HAP-1 (cell line): ENCODE results near the gene NOC4L.

Source experiments
- DNase-seq, 2 experiments: peaks; one replicate each; pipeline ENCODE4 v3.0.0-alpha.2; 2016 to 2020; ENCODE audit warnings: low spot score in 2 of 2
- H3K27me3 ChIP-seq: fragments of 250-450 bp; sonication (Bioruptor Pico); 2 replicates; pipeline ENCODE4 v1.5.1; 2020; ENCODE audit warnings: low read depth, mild to moderate bottlenecking, moderate library complexity
- H3K36me3 ChIP-seq: fragments of 250-450 bp; sonication (Bioruptor Pico); replicated peaks from 2 replicates; pipeline ENCODE4 v1.5.1; 2020; ENCODE audit warnings: mild to moderate bottlenecking
- H3K4me1 ChIP-seq: fragments of 250-450 bp; sonication (Bioruptor Pico); 2 replicates; pipeline ENCODE4 v1.5.1; 2020; ENCODE audit warnings: mild to moderate bottlenecking
- H3K4me3 ChIP-seq: fragments of 250-450 bp; sonication (Bioruptor Pico); 2 replicates; pipeline ENCODE4 v1.5.1; 2020; ENCODE audit warnings: mild to moderate bottlenecking, moderate library complexity
- H3K9me3 ChIP-seq: fragments of 250-450 bp; sonication (Bioruptor Pico); 2 replicates; pipeline ENCODE4 v1.5.1; 2020; ENCODE audit warnings: mild to moderate bottlenecking, moderate library complexity
- in situ Hi-C: fragments of 300-500 bp; cut with MboI; formaldehyde crosslinking; loops from 3 replicates; pipeline ENCODE4 v1.14.3; 2020; ENCODE audit warnings: low sequenced_read_pairs, inconsistent platforms, mixed read lengths

Gene NOC4L

DNA sequence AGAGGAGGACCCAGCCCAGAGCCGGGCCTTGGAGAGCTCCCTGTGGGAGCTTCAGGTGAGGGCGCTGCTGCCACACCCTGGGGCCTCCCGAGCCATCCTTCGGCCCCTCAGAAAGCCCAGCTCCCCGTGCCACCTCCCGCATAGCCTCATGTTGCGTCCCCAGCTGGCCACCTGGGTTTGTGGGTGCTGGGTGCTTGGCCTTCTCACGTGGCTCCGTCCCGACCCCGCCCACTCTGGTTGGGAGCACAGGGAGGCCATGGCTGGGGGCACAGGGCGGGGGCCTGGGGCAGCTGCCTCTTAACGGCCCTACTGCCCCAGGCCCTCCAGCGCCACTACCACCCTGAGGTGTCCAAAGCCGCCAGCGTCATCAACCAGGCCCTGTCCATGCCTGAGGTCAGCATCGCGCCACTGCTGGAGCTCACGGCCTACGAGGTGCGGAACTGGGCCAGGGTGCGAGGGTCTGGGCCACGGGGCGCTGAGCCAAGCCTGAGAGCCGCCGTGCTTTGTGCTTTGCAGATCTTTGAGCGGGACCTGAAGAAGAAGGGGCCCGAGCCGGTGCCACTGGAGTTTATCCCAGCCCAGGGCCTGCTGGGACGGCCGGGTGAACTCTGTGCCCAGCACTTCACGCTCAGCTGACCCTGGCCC lies 7.6 kb downstream of the NOC4L start:
- H3K36me3 ChIP-seq = peaks cover 19% of the 10 kb centered on the region
- H3K27me3 ChIP-seq = no peaks in the 10 kb centered on the region
- H3K9me3 ChIP-seq = no peaks in the 10 kb centered on the region
- in situ Hi-C loops = loop anchor here (5.0 to 25.0 kb wide), 2 partner anchors 265 to 410 kb away; no protein-coding TSS in a partner anchor
- no peaks in the 10 kb centered on the region for H3K4me1 ChIP-seq
- DNase-seq = no peak
- no peak overlapping the region for H3K4me3 ChIP-seq

DNA sequence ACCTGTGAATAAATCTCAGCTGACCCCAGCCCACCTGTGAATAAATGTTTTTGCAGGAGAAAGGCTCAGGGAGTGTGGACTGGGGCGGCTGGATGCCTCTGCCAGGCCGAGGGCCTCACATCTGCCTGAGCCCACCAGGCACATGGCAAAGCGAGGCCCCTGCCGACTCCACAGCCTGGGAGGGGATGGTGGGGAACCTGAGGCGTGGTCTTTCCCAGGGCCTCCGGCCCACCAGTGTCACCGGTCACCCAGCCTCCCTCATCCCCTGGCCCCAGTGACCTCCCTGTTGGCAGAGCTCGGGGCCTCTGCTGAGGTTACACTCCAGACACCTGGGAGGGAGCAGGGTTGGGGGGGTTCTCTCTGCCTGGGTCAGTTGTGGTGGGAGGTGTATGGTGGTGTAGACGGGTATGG lies 8.2 kb downstream of the NOC4L start:
- in situ Hi-C loops = loop anchor here (5.0 to 25.0 kb wide), 2 partner anchors 265 to 410 kb away; no protein-coding TSS in a partner anchor
- Histone ChIP-seq H3K9me3 (no peaks in the 10 kb centered on the region), H3K4me1 (no peaks in the 10 kb centered on the region), H3K4me3 (no peak overlapping the region), H3K27me3 (no peaks in the 10 kb centered on the region), H3K36me3 (peaks cover 19% of the 10 kb centered on the region)
- DNase-seq = no peak

DNA sequence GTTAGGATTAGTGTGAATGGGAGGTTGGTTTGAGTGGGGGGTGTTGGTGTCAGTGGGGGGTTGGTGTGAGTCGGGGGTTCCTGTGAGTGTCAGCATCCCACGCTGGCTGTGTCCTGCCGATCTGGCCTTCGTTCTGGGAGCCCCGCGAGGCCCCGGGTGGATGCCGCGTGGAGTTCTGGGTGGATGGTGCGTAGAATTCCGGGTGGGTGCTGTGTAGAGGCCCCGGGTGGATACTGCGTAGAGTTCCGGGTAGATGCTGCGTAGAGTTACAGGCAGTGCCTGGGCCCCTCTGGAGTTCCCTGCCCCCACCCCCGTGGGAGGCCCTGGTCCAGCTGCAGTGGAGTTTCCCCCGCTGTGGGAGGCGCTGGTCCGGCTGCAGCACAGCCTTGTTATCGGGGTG lies 8.7 kb downstream of the NOC4L start:
- in situ Hi-C loops = loop anchor here (5.0 to 25.0 kb wide), 2 partner anchors 264 to 409 kb away; no protein-coding TSS in a partner anchor
- peaks cover 14% of the 10 kb centered on the region for H3K36me3 ChIP-seq

DNA sequence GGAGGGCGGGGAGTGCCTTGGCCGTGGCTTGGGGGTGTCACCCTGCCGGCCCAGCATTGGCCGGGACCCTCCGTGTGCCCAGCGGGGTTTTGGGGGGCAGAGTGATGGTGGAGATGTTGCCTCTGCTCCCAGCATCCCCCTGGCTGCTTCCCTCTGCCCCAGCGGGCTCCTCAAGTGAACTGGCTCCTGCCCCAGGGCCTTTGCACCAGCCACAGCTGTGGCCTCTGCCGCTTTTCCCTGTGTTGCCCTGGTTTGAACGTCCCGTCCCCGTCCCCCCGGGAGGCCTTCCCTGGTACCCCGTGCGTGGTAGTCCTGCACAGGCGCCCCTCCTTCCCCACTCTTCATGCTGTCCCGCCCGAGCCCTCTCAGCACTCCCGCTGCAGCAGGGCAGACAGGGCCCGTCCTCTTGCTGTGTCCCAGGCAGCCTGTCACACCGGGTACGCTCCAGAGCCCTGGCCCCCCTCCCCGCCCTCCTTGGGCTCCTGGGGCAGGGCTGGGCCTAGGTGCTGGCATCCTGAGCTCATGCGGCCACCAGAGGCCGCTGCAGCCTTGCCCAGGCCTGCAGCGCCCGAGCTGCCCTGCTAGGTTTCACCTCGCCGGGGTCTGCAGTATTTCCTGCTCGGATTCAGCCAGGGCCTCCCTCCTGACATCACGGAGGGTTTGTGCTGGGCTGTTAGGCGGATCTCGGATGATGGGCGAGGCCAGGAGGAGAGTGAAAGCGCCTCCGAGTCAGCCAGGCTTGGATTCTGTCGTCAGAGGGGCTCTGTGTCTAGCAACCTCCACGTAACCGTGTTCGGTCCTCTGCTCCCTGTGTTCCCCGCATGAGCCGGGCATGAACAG lies 9.5 kb downstream of the NOC4L start:
- H3K36me3 ChIP-seq = peaks cover 11% of the 10 kb centered on the region
- H3K27me3 ChIP-seq = no peaks in the 10 kb centered on the region
- H3K4me3 ChIP-seq = no peak overlapping the region
- in situ Hi-C loops = loop anchor here (5.0 to 25.0 kb wide), 2 partner anchors 264 to 409 kb away; no protein-coding TSS in a partner anchor
- H3K4me1 ChIP-seq = no peaks in the 10 kb centered on the region
- DNase-seq = peak; percentile 55 to 82
- no peaks in the 10 kb centered on the region for H3K9me3 ChIP-seq

More for the DNA sequence above, 8.7 kb downstream of the NOC4L start:
- Histone ChIP-seq H3K4me3 (no peak overlapping the region), H3K4me1 (no peaks in the 10 kb centered on the region), H3K9me3 (no peaks in the 10 kb centered on the region), H3K27me3 (no peaks in the 10 kb centered on the region)
- no peak for DNase-seq

DNA sequence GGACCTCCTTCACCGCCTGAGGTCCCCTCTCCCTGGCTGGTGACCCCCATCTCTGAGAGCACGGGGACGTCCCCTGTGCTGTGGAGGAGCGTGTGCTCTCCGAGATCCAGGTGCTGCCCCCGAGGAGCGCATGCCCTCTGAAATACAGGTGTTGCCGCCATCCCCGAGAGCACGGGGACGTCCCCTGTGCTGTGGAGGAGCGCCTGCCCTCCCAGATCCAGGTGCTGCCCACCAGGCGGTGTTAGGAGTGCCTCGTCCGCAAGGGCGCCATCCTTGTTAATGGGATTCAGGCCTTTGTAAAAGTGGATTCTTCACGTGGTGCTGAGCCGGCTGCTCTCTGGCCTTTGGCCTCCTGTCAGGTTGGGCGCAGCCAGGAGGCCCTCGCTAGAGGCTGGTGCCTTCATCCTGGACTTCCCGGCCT lies 10.1 kb downstream of the NOC4L start:
- Histone ChIP-seq H3K4me1 (no peaks in the 10 kb centered on the region), H3K4me3 (no peak overlapping the region), H3K9me3 (no peaks in the 10 kb centered on the region), H3K27me3 (no peaks in the 10 kb centered on the region), H3K36me3 (peaks cover 11% of the 10 kb centered on the region)
- in situ Hi-C loops = loop anchor here (5.0 to 25.0 kb wide), 2 partner anchors 263 to 408 kb away; no protein-coding TSS in a partner anchor
- no peak for DNase-seq

DNA sequence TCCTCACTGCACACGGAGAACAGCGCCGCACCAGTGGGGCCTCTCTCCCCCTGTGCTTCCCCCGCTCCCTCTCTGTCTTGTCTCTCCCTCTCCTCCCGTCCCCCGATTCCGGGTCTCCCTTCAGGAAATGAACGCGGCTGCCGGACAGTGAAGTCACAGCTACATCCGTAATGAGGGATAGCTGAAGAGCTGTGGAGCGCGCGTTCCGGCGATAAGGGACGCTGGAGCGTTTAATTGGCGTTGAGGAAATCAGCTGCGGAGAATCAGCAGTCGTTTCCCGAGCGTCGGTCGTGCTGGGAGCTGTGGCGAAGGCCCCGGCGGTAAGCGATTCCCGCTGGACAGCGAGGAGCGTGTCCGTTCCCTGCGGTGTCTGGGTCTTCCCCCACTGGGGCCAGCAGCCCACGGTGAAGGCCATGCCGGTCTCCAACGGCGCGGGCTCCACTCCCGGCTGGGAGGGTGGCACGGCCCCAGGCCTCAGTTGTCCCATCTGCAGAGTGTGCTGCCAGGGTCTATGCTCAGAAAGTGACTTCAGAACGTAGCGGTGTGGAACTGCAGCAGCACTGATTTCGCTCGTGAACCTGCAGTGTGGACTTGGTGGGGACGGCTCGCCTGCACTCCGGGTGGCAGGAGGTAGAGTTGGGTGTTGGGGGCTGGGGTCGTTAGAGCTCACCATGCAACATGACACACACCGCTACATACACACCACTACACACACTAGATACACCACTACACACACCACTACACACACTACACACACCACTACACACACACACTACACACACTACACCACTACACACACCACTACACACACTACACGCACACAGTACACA lies 10.9 kb downstream of the NOC4L start:
- no peaks in the 10 kb centered on the region for H3K4me1 ChIP-seq
- H3K27me3 ChIP-seq = no peaks in the 10 kb centered on the region
- in situ Hi-C loops = loop anchor here (5.0 to 25.0 kb wide), 2 partner anchors 262 to 407 kb away; no protein-coding TSS in a partner anchor
- H3K36me3 ChIP-seq = peaks cover 11% of the 10 kb centered on the region
- H3K9me3 ChIP-seq = no peaks in the 10 kb centered on the region
- H3K4me3 ChIP-seq = no peak overlapping the region
- DNase-seq = no peak

DNA sequence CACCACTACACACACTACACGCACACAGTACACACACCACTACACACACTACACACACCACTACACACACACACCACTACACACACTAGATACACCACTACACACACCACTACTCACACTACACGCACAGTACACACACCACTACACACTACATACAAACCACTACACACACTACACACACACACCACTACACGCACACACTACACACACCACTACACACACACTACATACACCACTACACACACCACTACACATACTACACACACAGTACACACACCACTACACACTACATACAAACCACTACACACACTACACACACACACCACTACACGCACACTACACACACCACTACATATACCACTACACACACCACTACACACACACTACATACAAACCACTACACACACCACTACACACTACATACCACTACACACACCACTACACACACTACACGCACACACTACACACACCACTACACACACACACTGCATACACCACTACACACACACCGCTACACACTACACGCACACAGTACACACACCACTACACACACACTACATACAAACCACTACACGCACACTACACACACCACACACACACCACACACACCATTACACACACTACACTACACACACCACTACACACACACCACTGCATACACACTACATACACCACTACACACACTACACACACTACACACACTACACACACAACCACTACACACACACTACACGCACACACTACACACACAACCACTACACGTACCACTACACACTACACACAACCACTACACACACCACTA lies 11.7 kb downstream of the NOC4L start:
- Histone ChIP-seq H3K27me3 (no peaks in the 10 kb centered on the region), H3K36me3 (peaks cover 11% of the 10 kb centered on the region), H3K4me3 (no peak overlapping the region), H3K9me3 (no peaks in the 10 kb centered on the region), H3K4me1 (no peaks in the 10 kb centered on the region)
- DNase-seq = no peak
- in situ Hi-C loops = loop anchor here (25.0 kb wide), 1 partner anchor 406 kb away; no protein-coding TSS in a partner anchor

DNA sequence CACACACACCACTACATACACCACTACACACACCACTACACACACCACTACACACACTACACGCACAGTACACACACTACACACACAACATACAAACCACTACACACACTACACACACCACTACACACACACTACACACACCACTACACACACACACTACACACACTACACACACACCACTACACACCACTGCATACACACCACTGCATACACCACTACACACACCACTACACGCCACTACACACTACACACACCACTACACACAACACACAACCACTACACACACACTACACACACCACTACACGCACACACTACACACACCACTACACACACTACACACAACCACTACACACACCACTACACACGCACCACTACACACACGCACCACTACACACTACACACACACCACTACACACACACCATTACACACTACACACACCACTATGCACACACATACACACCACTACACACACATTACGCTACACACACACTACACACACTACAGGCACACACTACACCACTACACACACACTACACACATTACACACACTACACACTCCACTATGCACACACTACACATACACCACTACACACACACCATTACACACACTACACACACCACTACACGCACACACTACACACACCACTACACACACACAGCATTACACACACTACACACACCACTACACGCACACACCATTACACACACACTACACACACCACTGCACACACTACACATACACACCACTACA lies 12.5 kb downstream of the NOC4L start:
- H3K9me3 ChIP-seq = no peaks in the 10 kb centered on the region
- no peaks in the 10 kb centered on the region for H3K27me3 ChIP-seq
- H3K36me3 ChIP-seq = peaks cover 5% of the 10 kb centered on the region
- H3K4me1 ChIP-seq = no peaks in the 10 kb centered on the region
- no peak for DNase-seq
- no peak overlapping the region for H3K4me3 ChIP-seq
- in situ Hi-C loops = loop anchor here (25.0 kb wide), 1 partner anchor 406 kb away; no protein-coding TSS in a partner anchor

DNA sequence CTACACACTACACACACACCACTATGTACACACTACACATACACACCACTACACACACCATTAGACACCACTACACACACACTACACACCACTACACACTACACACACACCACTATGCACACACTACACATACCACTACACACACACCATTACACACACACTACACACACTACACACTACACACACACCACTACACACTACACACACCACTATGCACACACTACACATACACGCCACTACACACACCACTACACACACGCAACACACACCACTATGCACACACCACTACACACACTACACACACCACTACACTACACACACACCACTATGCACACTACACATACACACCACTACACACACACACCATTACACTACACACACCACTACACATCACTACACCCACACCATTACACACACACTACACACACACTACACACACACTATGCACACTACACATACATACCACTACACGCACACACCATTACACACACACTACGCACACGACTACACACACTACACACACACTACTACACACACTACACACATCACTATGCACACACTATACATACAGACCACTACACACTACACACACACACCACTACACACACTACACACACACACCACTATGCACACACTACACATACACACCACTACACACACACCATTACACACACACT lies 13.6 kb downstream of the NOC4L start:
- DNase-seq = no peak

DNA sequence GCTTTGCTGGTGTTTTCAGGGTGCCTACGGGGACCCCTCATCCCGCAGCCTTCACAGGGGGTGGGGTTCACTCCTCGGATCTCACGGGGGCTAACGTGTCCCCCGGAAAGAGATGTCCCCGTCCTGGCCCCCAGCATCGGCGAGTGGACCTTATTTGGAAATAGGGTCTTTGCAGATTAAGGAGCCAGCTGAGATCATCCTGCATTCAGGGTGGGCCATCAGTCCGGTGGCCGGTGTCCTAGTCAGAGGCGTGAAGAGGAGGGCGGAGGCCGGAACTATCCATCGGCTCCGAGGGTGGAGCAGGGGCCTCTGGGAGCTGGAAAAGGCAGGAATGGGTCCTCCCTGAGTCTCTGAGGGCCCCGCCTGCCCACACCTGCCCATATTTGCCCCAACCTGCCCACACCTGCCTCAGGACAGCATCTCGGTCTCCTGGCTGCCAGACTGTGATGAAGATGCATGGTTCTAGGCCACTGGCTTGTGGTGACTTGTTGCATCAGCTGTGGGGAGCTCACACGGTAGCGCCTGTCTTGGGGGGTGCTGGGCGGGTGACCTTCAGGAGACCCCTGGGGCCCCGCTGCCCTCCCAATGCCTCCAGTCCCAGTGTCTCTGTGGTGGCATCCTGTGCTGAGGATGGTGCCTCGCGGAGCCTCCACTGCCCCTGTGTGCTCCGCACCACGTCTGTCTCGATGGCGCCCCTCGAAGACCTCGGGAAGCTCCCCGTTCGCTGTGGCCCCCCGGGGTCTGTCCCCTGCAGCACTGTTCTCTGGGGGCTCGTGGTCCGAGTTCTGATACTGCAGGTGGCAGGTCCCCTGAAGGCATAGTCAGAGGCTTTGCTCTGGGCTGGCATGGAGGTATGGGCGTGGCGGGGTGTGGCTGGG lies 14.7 kb downstream of the NOC4L start:
- no peaks in the 10 kb centered on the region for H3K4me1 ChIP-seq
- no peak overlapping the region for H3K4me3 ChIP-seq
- no peaks in the 10 kb centered on the region for H3K36me3 ChIP-seq
- DNase-seq = no peak
- H3K9me3 ChIP-seq = no peaks in the 10 kb centered on the region
- in situ Hi-C loops = loop anchor here (25.0 kb wide), 1 partner anchor 403 kb away; no protein-coding TSS in a partner anchor
- H3K27me3 ChIP-seq = peaks cover 10% of the 10 kb centered on the region

More for the DNA sequence above, 13.6 kb downstream of the NOC4L start:
- peaks cover 2% of the 10 kb centered on the region for H3K27me3 ChIP-seq
- in situ Hi-C loops = loop anchor here (25.0 kb wide), 1 partner anchor 404 kb away; no protein-coding TSS in a partner anchor
- no peaks in the 10 kb centered on the region for H3K36me3 ChIP-seq
- no peaks in the 10 kb centered on the region for H3K9me3 ChIP-seq
- H3K4me3 ChIP-seq = no peak overlapping the region
- no peaks in the 10 kb centered on the region for H3K4me1 ChIP-seq

DNA sequence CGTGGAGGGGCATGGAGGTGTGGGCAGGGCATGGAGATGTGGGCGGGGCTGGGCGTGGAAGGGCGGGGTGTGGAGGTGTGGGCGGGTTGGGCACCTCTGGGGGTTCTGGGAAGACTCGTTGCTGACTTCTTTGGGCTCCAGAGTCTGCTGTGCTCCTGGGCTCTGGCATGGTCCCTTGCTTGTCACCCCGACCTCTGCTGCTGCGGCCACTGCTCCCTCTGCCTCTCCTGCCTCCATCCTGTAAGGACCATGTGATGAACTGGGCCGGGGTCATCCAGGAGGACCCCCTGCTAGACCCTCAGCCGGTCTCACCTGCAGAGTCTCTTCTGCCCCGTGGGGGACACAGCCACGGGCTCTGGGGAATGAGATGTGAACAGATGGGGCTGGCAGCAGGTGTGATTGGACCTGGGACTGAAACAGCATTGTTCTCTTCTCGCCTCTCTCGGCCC lies 15.3 kb downstream of the NOC4L start:
- in situ Hi-C loops = loop anchor here (25.0 kb wide), 1 partner anchor 403 kb away; no protein-coding TSS in a partner anchor
- Histone ChIP-seq H3K36me3 (no peaks in the 10 kb centered on the region), H3K4me1 (no peaks in the 10 kb centered on the region), H3K4me3 (no peak overlapping the region), H3K9me3 (no peaks in the 10 kb centered on the region), H3K27me3 (peaks cover 12% of the 10 kb centered on the region)
- peak in 1 of 2 experiments; percentile 44 for DNase-seq
